K562 (cell line): ENCODE measurements around the gene CUX1. TPM values are rescaled to one million over a fixed set of nuclear protein-coding genes. Genes with fewer than 3 reads are reported as not detected.
A peak's percentile ranks its signal among the peaks of the same experiment; 100 is the strongest.

Experiments
- ATAC-seq: fragments of 200-7000 bp; cut with Tn5 transposase; 3 replicates; pipeline ENCODE4 v1.9.1; 2020; ENCODE audit warnings: moderate library complexity
- BruUV-seq: library from RNA; stranded (reverse); fragments of 400-500 nt; replicated peaks from 2 replicates; lab custom pipeline; 2021; lab: Mats Ljungman, UMichigan
- CTCF ChIA-PET: fragments of 300-600 bp; formaldehyde crosslinking; extraction: SDS; loops from one replicate; lab custom pipeline; 2021; ENCODE audit warnings: low intra/inter-chr PET ratio; lab: Yijun Ruan, JAX
- POLR2A ChIA-PET: fragments of 300-600, 350-650 bp; sonication (Branson Sonifier 250); formaldehyde crosslinking; extraction: SDS; loops from one replicate; lab custom pipeline; 2021; ENCODE audit warnings: antibody characterized with exemption, inconsistent platforms; lab: Yijun Ruan, JAX
- DNase-seq, 4 experiments: peaks; one replicate each; pipeline versions ENCODE4 v3.0.0 to v3.0.0-alpha.2; 2011 to 2018; ENCODE audit warnings: low spot score in 3 of 4, mixed read lengths in 3 of 4; ENCODE audit errors: extremely low read depth in 1 of 4
- FAIRE-seq: peaks from 2 replicates; lab custom pipeline; 2011; peaks lifted over from hg19 to GRCh38; lab: Jason Lieb, UNC
- H2AFZ ChIP-seq: 2 replicates; pipeline ENCODE4 v1.6.0; 2011; ENCODE audit warnings: low read depth, low read length, control low read depth, inconsistent platforms
- H3K27ac ChIP-seq: fragments of 200-600 bp; 3 replicates; pipeline ENCODE4 v1.8.0; 2011; ENCODE audit warnings: low read depth, mild to moderate bottlenecking, control low read depth, inconsistent platforms, low read length, moderate library complexity, mixed read lengths; ENCODE audit errors: extremely low read depth
- H3K27me3 ChIP-seq, 2 experiments: fragments of 300-600 bp in 1 of 2; 2 replicates in 1 of 2; 3 replicates in 1 of 2; pipeline versions ENCODE4 v1.6.0 to v1.8.0; 2011; ENCODE audit warnings: inconsistent platforms in 2 of 2, low read length in 2 of 2, mild to moderate bottlenecking in 1 of 2, mixed read lengths in 1 of 2, moderate library complexity in 1 of 2; ENCODE audit not compliant: control insufficient read depth in 2 of 2, insufficient read depth in 2 of 2
- H3K36me3 ChIP-seq: fragments of 300-600 bp; 3 replicates; pipeline ENCODE4 v1.8.0; 2011; ENCODE audit warnings: mild to moderate bottlenecking, low read length, inconsistent platforms; ENCODE audit not compliant: control insufficient read depth, insufficient read depth
- H3K4me1 ChIP-seq, 2 experiments: fragments of 200-600 bp in 1 of 2; replicated peaks in 1 of 2; 2 replicates in 1 of 2; 3 replicates in 1 of 2; pipeline versions ENCODE4 v1.5.1 to v1.8.0; 2011; ENCODE audit warnings: inconsistent platforms in 2 of 2, low read length in 2 of 2, mild to moderate bottlenecking in 1 of 2, mixed read lengths in 1 of 2, moderate library complexity in 1 of 2; ENCODE audit not compliant: control insufficient read depth in 2 of 2, insufficient read depth in 2 of 2
- H3K4me2 ChIP-seq: 2 replicates; pipeline ENCODE4 v1.6.1; 2011; ENCODE audit warnings: low read length, control low read depth, inconsistent platforms, mixed read lengths; ENCODE audit not compliant: insufficient read depth
- H3K4me3 ChIP-seq: fragments of 200-600 bp; sonication (generic), shearing (Covaris generic); 2 replicates; pipeline ENCODE4 v1.5.1; 2016; ENCODE audit warnings: control low read depth, inconsistent platforms
- H3K79me2 ChIP-seq: fragments of 200-600 bp; 3 replicates; pipeline ENCODE4 v1.8.0; 2011; ENCODE audit warnings: low read length, inconsistent platforms; ENCODE audit not compliant: control insufficient read depth, insufficient read depth
- H3K9ac ChIP-seq, 2 experiments: 2 replicates each; pipeline versions ENCODE4 v1.6.0 to v1.6.1; 2011; ENCODE audit warnings: low read depth in 2 of 2, low read length in 2 of 2, control low read depth in 1 of 2, inconsistent platforms in 1 of 2, mild to moderate bottlenecking in 1 of 2, mixed read lengths in 1 of 2; ENCODE audit not compliant: insufficient read depth in 1 of 2
- H3K9me1 ChIP-seq: one replicate; pipeline ENCODE4 v1.6.0; 2011; ENCODE audit warnings: inconsistent platforms, mild to moderate bottlenecking, low read length, moderate library complexity; ENCODE audit not compliant: control insufficient read depth, insufficient read depth
- H3K9me3 ChIP-seq: replicated peaks from 2 replicates; pipeline ENCODE4 v1.5.1; 2011; ENCODE audit warnings: low read depth, low read length, inconsistent platforms; ENCODE audit not compliant: control insufficient read depth, insufficient read depth
- H4K20me1 ChIP-seq: replicated peaks from 2 replicates; pipeline ENCODE4 v1.6.1; 2011; ENCODE audit warnings: low read length, inconsistent platforms, mixed read lengths; ENCODE audit not compliant: control insufficient read depth, insufficient read depth
- ADNP ChIP-seq: fragments of 200-800 bp; sonication (Bioruptor generic); IDR thresholded peaks from 2 replicates; pipeline ENCODE4 v1.6.1; 2016; ENCODE audit warnings: missing genetic modification characterization, missing compliant biosample characterization
- ETV5 ChIP-seq: sonication (generic); formaldehyde crosslinking; IDR thresholded peaks from 2 replicates; pipeline ENCODE4 v1.4.0; 2020; ENCODE audit warnings: low read depth, mild to moderate bottlenecking, missing genetic modification reagents
- TRIM24 ChIP-seq, 2 experiments: fragments of 450-650 bp; IDR thresholded peaks; 2 replicates each; pipeline ENCODE4 v1.6.1; 2016
- ZNF316 ChIP-seq: fragments of 450-650 bp; IDR thresholded peaks from 2 replicates; pipeline ENCODE4 v1.6.1; 2016
- ZNF764 ChIP-seq: fragments of 250-450 bp; sonication (Bioruptor Pico); IDR thresholded peaks from 2 replicates; pipeline ENCODE4 v1.4.0; 2020; ENCODE audit warnings: low read depth, mild to moderate bottlenecking, moderate library complexity
- whole genome bisulfite sequencing: fragments of 100-300 bp; shearing (Covaris generic); methylation state at CpG from one replicate; pipeline ENCODE4 v1.1.6; 2016; ENCODE audit warnings: low coverage, mixed read lengths; ENCODE audit not compliant: insufficient coverage; ENCODE audit errors: missing lambda C conversion rate; 5-methylcytosine and 5-hydroxymethylcytosine counted together
- in situ Hi-C: fragments of 300-500 bp; cut with MboI; formaldehyde crosslinking; loops from 4 replicates; pipeline ENCODE4 v1.15.0; 2018; ENCODE audit warnings: inconsistent platforms, mixed read lengths
- intact Hi-C: fragments of 100-400 bp; cut with micrococcal nuclease; formaldehyde crosslinking; loops from 2 replicates; pipeline ENCODE4 v1.14.2; 2022
- polyA plus RNA-seq, 8 experiments: library from polyadenylated mRNA; depleted of rRNA in 4 of 8; stranded (reverse) in 5 of 8; unstranded in 3 of 8; fragments of >200 nt; fragmentation: Nextera tagmentation in 2 of 8; fragmentation: Illumina TruSeq in 1 of 8; extraction: Ambion mirVana in 2 of 8; extraction: Trizol in 1 of 8; gene quantifications; 2 replicates each; pipeline versions ENCODE4 v1.2.1 to v1.2.3, GENCODE V29; 2011 to 2014; ENCODE audit warnings: inconsistent platforms in 1 of 8, missing spikeins in 1 of 8
- total RNA-seq, 7 experiments: library from RNA; depleted of rRNA in 6 of 7; stranded (reverse); fragments of >200 nt in 6 of 7; fragmentation: Illumina TruSeq in 2 of 7; extraction: Trizol in 2 of 7; gene quantifications; 2 replicates each; pipeline versions ENCODE4 v1.2.1 to v1.2.3, GENCODE V29; 2011 to 2021; ENCODE audit warnings: low replicate concordance in 1 of 7
- TF ChIP-seq, protein P1 (sequence below): fragments of 450-650 bp; IDR thresholded peaks from 2 replicates; pipeline ENCODE4 v1.6.1; 2018; ENCODE audit not compliant: partially characterized antibody

CUX1 gene
- total and polyA plus RNA-seq, 9 of the 15 experiments (the other 6 are each of a cell fraction or from before 2014, with no cell fraction given): 3.6 to 55.3 (median 25.2) TPM

DNA sequence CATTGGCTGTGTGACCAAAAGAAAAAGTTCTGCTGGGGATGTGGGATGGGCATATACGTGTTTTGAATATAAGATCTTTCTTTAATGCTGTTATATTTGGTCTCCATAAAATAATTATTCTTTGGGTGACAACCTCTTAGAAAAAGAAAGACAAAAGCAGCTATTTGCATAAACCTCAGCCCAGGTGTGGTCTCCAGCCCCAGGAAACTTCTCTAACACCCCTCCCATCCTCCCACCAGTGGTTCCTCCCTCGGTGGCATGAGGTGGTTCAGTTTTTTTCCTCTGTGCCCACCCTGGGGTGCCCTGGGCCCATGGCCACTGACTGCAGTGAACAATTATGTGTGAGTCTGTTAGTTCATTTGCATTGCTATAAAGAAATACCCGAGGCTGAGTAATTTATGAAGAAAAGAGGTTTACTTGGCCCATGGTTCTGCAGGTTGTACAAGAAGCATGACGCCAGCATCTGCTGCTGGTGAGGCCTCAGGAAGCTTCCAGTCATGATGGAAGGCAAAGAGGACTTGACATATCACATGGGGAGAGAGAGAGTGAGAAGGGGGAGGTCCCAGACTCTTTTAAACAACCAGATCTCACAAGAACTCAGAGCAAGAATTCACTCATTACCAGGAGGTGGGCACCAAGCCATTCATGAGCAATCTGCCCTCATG is 165.9 kb downstream of the CUX1 start:
- H3K36me3 ChIP-seq: 0 out of 3 replicates have a peak, but pooled peaks cover 2% of the 10 kb centered on the region
- peaks cover 3% of the 10 kb centered on the region; the same call in 1 of the 3 replicates for H3K79me2 ChIP-seq
- peaks cover 4% of the 10 kb centered on the region; the same call in 1 of the 2 replicates for H4K20me1 ChIP-seq
- H3K9me1 ChIP-seq: no peaks in the 10 kb centered on the region
- H3K27ac ChIP-seq: no peak overlapping the region
- H3K9ac ChIP-seq: no peak overlapping the region
- intact Hi-C loops: no loop called here
- H3K4me1 ChIP-seq: peaks cover 3 to 19% of the 10 kb centered on the region in 2 experiments; a peak in 3 of 5 replicates
- no peak overlapping the region for H3K4me2 ChIP-seq
- in situ Hi-C loops: no loop called here
- FAIRE-seq: no peak
- no TSS peak for BruUV-seq
- no peak overlapping the region for H2AFZ ChIP-seq
- ChIA-PET CTCF (no interaction called here), POLR2A (no interaction called here)
- ATAC-seq: no peak
- WGBS: 92% methylated on average over 4 of the region's 4 CpGs
- TF ChIP-seq TRIM24 (IDR thresholded peaks at IDR 0.05) (no peak), ETV5 (CRISPR knock-in tag) (0 out of 2 replicates have a peak, but pooled peaks have one; percentile 19), ZNF764 (no peak), ZNF316 (peak; percentile 56), ADNP (tag) (no peak)
- TF ChIP-seq, protein P1, sequence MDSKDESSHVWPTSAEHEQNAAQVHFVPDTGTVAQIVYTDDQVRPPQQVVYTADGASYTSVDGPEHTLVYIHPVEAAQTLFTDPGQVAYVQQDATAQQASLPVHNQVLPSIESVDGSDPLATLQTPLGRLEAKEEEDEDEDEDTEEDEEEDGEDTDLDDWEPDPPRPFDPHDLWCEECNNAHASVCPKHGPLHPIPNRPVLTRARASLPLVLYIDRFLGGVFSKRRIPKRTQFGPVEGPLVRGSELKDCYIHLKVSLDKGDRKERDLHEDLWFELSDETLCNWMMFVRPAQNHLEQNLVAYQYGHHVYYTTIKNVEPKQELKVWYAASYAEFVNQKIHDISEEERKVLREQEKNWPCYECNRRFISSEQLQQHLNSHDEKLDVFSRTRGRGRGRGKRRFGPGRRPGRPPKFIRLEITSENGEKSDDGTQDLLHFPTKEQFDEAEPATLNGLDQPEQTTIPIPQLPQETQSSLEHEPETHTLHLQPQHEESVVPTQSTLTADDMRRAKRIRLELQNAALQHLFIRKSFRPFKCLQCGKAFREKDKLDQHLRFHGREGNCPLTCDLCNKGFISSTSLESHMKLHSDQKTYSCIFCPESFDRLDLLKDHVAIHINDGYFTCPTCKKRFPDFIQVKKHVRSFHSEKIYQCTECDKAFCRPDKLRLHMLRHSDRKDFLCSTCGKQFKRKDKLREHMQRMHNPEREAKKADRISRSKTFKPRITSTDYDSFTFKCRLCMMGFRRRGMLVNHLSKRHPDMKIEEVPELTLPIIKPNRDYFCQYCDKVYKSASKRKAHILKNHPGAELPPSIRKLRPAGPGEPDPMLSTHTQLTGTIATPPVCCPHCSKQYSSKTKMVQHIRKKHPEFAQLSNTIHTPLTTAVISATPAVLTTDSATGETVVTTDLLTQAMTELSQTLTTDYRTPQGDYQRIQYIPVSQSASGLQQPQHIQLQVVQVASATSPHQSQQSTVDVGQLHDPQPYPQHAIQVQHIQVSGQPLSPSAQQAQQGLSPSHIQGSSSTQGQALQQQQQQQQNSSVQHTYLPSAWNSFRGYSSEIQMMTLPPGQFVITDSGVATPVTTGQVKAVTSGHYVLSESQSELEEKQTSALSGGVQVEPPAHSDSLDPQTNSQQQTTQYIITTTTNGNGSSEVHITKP: peak; percentile 10
- no peaks in the 10 kb centered on the region; the same call in 1 of the 2 replicates for H3K9me3 ChIP-seq
- no peak for DNase-seq
- H3K27me3 ChIP-seq: no peaks in the 10 kb centered on the region
- H3K4me3 ChIP-seq: no peak overlapping the region
